ENCODE results near the gene TPCN1. TPM values are rescaled to one million over a fixed set of nuclear protein-coding genes. Genes with fewer than 3 reads are reported as not detected.

Gene TPCN1
- total and polyA plus RNA-seq, 2 of the 13 experiments (the other 11 are each of a cell fraction or from before 2014, with no cell fraction given), result 8.0 to 26.8 TPM

GRCh38 chr12:113207613-113208040, 13.6 kb upstream of the TPCN1 start:
- Histone ChIP-seq H3K9ac (ENCODE audit: insufficient read depth, low read depth, low read length) (no peak overlapping the region), H3K4me2 (ENCODE audit: low read depth, low read length) (no peak overlapping the region), H2AFZ (ENCODE audit: low read length) (no peak overlapping the region), H3K27ac (ENCODE audit: extremely low read length, insufficient read depth, low read length) (no peak overlapping the region), H3K36me3 (replicated peaks in 1 of 2; ENCODE audit: control insufficient read depth in 1 of 2, insufficient read depth in 2 of 2, low read length in 2 of 2) (no peaks in the 10 kb centered on the region), H3K4me1 (ENCODE audit: insufficient read depth, low read length) (peaks cover 49% of the 10 kb centered on the region), H3K79me2 (ENCODE audit: insufficient read depth, low read length) (no peaks in the 10 kb centered on the region), H4K20me1 (ENCODE audit: insufficient read depth, low read length) (no peaks in the 10 kb centered on the region), H3K27me3 (ENCODE audit: control insufficient read depth in 1 of 2, insufficient read depth in 2 of 2, low read length in 2 of 2) (no peaks in the 10 kb centered on the region), H3K4me3 (replicated peaks in 1 of 3; ENCODE audit: insufficient read depth in 1 of 3, low read depth in 2 of 3, low read length in 3 of 3) (no peak overlapping the region), H3K9me3 (ENCODE audit: low read length) (no peaks in the 10 kb centered on the region)
- TF ChIP-seq SP140L (CRISPR knock-in tag; IDR thresholded peaks at IDR 0.05; ENCODE audit: borderline replicate concordance) (no peak), HMGXB3 (CRISPR knock-in tag; IDR thresholded peaks at IDR 0.05; ENCODE audit: borderline replicate concordance) (no peak), SALL1 (CRISPR knock-in tag; IDR thresholded peaks at IDR 0.05) (no peak), GATAD2A (CRISPR knock-in tag; IDR thresholded peaks at IDR 0.05) (no peak), ATF7 (IDR thresholded peaks at IDR 0.05) (no peak), ATF7 (CRISPR knock-in tag; IDR thresholded peaks at IDR 0.05) (no peak), POLR2AphosphoS5 (IDR thresholded peaks at IDR 0.05; ENCODE audit: low read depth, low read length) (no peak), ZNF430 (CRISPR knock-in tag; IDR thresholded peaks at IDR 0.05) (no peak), ZNF383 (CRISPR knock-in tag; IDR thresholded peaks at IDR 0.05; ENCODE audit: borderline replicate concordance) (no peak), FOXC1 (CRISPR knock-in tag; IDR thresholded peaks at IDR 0.05; ENCODE audit: borderline replicate concordance) (no peak), ARHGAP35 (CRISPR knock-in tag; IDR thresholded peaks at IDR 0.05; ENCODE audit: borderline replicate concordance) (no peak), ZNF367 (CRISPR knock-in tag; IDR thresholded peaks at IDR 0.05; ENCODE audit: borderline replicate concordance) (no peak), RFXAP (CRISPR knock-in tag; IDR thresholded peaks at IDR 0.05; ENCODE audit: borderline replicate concordance) (no peak), NCOR1 (IDR thresholded peaks at IDR 0.05; ENCODE audit: borderline replicate concordance, low read length) (no peak), TAF1 (CRISPR knock-in tag; IDR thresholded peaks at IDR 0.05) (no peak), ZUFSP (CRISPR knock-in tag; IDR thresholded peaks at IDR 0.05; ENCODE audit: borderline replicate concordance) (no peak), ZFX (CRISPR knock-in tag; IDR thresholded peaks at IDR 0.05; ENCODE audit: low read depth) (no peak), XRCC5 (optimal IDR thresholded peaks at IDR 0.05; ENCODE audit: low read length) (no peak), ZNF672 (CRISPR knock-in tag; IDR thresholded peaks at IDR 0.05) (no peak)
- DNase-seq (ENCODE audit: low spot score), result no peak
- ChIA-PET CTCF (ENCODE audit: low intra/inter-chr PET ratio, low total read pairs) (no interaction called here), POLR2A (interaction anchor here (1.4 to 3.8 kb wide), 2 partner anchors 14 to 23 kb away, joined by 6 to 39 read pairs; partner anchors contain the start of gene TPCN1)
- FAIRE-seq, result no peak
- BruUV-seq (replicated peaks), result no TSS peak
- 81% methylated on average over 6 of the region's 6 CpGs for WGBS (ENCODE audit: low lambda C conversion rate)
- intact Hi-C loops (cut with micrococcal nuclease; ENCODE audit: unreplicated experiment), result no loop called here
- ATAC-seq, result no peak
- in situ Hi-C loops (cut with HindIII; ENCODE audit: extremely low pct_ligation_motif_present, low pct_unique_long_range_greater_than_20kb), result no loop called here
